GM18517 (cell line): ENCODE data around the gene KIF16B.

Source experiments
- ATAC-seq: cut with Tn5 transposase; IDR thresholded peaks from one replicate; pipeline ENCODE4 v1.9.1; 2021; ENCODE audit warnings: mild to moderate bottlenecking, moderate library complexity; ENCODE audit not compliant: unreplicated experiment

Gene KIF16B

DNA sequence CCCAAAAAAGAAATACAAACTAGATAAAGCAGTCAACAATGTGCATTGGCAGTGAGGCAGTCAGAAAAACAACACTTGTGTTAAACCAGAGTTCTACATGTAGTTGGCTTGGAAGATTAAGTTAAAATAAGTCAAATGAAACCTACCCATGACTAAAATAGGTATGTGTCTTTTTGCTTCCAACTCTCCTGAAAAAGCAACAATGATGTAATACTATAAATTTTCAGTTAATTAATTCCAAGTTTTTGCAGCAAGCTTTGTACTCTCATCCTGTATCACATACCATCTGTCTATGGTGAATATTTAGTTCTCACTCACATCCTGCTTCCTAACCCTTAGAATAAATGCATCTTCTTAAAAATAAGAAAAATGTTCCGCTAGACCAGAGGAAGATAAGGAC is 261.5 kb downstream of the KIF16B start:
- no peak for ATAC-seq

DNA sequence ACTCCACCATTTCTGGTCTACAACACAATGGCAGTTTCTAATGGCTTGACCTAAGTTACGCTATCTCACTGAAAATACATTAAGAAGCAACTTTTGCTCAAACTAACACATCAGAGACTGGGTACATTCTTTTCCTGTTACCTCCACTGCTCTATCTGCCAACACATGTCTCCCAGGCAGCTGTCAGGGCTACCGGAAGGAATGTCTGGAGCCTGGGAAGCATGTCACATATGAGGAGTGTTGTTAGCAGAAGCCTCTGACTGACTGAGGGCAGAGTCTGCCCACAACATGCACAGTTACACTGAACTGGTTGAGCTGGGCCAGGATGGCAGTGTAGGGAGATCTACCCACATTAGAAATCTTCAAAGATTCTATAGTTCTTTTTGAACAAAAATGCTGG is 264.5 kb downstream of the KIF16B start:
- no peak for ATAC-seq

DNA sequence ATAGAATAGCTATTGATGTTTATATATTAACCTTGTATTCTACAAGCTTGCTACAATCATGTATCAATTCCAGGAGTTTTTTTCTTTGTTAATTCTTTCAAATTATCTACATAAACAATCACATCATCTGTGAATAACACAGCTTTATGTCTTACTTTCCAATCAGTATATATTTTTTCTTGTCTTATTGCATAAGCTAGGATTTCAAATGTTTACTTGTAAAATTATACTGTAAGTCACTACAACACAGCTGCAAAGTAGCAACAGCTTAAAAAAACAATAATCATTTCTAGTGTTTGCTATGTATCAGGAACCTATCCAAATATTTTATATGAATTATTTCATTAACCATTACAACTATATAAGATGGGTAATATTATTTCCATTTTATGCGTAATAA is 270.4 kb downstream of the KIF16B start:
- ATAC-seq, result no peak

DNA sequence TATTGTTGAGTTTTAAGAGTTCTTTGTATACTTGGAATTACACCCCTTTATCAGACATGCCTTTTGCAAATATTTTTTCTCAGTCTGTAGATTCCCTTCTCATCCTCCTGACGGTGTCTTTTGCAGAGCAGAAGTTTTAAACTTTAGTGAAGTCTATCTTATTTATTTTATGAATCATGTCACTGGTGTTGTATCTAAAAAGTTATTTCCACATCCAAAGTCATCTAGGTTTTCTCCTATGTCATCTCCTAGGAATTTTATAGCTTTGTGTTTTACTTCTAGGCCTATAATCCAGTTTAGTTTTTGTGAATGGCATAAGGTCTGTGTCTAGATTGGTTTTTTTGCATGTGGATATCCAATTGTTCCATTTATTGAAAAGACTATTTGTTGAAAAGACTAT is 271.3 kb downstream of the KIF16B start:
- ATAC-seq, result no peak

DNA sequence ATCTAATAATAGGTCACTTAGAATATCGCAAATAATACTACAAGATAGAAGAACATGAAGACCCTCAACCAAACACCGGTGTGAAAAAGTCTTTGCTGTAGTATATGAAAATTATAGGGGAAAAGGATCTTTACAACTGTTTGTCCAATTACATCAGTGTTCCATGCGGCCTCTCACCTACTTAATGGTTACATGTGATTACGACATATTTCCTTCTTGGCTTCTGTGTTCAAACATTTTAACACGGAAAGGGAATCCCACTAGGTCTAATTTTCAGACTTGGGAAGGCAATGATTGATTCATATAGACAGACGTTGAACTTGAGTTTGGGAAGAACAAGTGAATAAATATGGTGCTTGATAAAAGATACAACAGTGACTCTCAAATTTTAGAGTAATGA is 273.4 kb downstream of the KIF16B start:
- no peak for ATAC-seq

DNA sequence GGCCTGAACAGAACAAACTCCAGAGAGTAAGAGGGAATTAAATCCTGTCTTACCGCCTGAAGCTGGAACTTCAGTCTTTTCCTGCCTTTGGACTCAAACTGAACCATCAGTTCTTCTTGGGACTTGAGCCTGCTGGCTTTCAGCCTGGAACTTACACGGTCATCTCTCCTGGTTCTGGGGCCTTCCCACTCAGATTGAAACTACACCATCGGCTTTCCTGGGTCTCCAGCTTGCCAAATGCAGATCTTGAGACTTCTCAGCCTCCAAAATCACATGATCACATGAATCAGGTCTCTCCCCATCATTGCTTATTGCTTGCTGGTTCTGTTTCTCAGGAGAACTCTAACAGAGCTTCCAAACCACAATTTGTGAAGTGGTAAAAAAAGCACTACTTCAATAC is 276.3 kb downstream of the KIF16B start:
- ATAC-seq, result no peak

DNA sequence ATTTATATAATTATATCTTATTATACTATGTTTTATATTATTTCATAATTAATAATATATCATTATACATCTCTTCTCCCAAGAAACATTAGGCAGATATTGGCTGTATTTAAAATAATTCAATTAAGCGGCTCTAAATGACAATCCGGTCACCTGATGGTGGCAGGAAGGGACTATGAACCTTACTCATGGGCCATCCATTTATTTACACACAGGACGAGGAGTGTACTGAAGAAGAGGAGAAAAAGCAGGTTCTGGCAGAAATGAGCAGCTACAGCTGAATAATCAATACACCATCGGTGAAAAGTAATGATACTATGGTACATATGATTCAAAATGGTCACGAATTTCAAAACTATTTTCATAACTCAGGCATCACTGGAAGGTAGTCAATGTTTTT is 277.7 kb downstream of the KIF16B start:
- ATAC-seq, result no peak

DNA sequence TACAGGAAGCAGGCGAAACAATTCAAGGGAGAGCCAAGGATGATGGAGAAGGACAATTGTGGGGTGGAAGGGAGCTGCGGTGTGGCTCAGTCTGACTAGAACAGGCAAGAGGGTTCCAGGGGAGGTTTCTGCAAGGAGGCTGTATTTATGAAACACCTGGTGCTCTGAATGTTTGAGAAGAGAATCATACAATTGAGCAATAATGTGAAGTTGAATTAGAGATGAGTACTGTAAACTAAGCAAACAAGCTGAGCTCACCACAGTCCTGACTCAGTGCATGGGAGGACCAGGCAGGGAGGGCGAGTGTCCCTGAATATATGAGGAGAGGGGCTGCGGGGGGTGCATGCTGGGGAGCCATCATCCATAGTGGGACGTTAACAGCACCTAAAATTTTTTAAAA is 279.7 kb downstream of the KIF16B start:
- ATAC-seq, result no peak

DNA sequence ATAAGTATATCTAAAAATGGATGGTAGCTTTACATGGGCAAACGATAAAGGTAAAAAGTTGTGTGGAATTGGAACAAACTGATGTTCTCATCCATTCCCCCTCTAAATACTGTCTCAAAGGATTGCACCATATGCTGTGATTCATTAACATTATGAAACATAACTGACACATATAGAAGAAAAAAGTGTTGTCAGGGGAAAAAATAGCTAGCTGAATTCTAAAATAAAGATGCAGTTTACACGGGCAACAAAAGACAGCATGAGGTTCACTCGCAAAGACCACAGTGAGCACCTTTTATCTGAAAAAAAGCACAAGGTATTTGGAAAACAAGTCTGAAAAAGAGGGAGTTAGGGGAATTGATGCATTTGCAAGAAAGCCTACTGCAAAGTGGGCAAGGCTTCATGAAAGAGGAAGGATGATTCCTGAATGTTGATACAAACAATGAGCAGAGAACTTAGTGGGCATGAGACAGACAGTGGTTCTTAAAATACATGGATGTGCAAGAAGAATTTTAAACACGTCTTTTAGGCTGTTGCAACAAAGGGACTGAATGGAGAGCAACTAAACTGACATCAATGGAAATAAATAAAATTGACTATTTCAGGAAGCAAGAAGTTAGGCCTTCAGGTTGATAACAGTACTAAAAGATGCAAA is 280.9 kb downstream of the KIF16B start:
- ATAC-seq, result no peak

DNA sequence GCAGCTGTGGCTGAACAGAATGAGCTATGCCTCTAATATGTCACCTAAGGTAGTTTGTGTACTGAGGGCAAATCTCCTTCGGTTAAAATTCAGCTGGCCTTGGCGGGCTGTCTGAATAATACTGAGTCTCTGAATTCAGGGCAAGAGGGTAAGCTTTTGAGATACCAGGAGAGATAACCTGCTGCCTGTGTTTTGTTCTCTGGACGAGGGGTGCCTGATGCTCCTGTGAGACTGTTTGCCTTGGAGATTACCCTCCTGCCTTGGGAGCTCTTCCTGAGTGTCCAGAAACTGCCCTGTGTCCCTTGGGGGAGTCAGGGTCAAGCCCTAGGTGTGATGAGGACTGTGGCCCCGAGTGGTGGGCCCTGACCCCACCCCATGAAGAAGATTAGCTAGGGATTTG is 282.9 kb downstream of the KIF16B start:
- no peak for ATAC-seq

DNA sequence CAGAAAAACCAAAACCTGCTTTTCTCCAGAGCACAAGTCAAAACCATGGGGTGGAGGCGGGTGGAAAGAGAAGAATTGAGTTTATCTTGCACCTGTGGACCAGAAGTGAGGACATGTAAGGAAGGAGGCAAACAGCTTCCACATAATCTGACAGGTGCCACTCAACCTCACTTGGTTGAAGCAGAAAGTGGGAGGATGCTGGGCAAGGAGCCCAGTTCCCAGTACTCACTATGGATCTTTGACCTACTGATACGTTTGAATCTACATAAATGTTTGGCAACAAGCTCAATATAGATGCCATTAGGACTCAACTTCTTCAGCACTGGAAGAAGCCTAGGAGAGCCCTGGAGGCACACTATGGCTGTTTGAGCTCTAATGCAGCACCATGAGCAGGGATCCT is 285.5 kb downstream of the KIF16B start:
- ATAC-seq, result no peak

DNA sequence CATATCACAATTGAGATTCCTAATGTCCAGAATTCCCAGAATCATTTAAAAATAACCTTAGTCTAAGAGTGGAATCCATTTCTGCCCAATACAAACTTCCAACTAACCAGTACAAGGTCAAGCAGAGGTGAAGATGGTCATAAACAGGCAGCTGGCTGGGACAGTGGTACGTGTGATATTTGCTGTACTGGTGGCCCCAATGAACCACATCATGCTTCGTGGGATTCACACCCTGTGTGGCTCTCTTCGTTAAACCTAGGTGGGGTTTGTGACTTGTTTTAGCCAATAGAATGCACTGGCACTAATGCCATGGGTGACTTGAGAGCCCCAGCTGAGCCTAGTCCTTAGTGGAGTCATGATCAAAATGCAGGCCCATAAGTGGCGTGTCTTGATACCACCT is 286.6 kb downstream of the KIF16B start:
- ATAC-seq, result no peak

DNA sequence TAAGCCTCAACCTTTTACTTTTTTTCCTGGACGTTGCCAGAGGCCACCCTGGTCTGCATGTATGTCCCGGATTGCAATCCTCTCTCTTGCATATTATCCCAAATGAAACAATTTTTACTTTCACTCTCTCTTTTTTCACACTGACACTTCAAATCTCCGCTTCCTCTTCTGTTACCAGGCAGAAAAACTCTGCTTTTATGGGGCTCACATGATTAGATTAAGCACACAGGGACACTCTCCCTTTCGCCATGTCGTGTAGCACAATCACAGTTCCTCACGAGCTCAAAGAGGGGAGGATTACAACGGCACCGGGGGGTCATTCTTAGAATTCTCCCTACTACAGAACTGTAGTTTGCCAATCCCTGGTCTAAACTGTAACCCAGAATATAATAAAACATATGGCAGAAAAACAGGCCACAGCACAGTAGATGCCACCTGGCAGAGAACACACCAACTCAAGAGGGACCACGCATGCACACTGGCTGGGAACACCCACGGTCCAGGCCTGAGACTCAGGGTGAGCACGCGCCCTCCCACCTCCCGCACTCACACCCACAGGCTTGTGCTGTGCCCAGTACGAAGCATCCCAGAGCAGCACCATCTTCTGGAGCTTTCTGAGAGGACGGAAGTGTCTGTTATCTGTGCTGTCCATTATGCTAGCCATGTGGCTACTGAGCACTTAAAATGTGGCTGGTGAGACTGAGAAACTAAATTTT is 288.7 kb downstream of the KIF16B start:
- ATAC-seq, result no peak

DNA sequence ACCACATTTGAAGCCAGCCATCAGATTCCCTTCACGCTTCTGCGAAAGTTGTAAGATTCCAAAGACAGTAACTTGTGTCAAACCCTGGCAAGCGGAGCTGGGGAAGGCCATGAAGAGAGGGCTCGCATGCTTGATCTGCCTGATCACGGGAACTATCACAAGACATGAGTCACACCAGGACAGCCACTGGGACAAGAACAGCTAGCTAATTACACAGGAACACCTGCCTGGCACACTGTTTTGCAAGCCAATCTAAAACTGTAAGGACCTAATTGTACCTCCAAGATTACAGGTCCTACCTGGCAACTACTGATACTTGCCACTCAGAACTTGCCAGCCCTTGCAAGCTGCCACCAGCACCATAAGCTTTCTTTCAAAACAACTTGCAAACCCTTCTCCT is 289.3 kb downstream of the KIF16B start:
- no peak for ATAC-seq

DNA sequence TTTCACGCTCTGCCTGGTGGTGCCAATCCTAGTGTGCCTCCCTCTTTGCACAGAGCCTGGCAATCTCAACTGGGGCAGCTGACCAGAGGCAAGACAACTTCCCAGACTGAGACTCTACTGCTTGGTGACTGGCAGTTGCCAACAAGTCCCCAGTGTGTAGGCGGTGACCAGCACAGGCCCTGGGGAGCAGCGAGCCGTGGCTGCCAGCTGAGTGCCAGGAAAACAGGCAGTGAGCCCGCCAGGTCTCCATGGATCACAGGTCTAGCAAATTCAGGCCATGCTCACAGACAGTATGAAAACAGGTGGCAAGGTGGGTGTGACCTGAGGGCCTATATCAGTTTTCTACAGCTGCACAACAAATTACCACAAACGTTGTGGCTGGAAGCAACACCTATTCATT is 289.9 kb downstream of the KIF16B start:
- ATAC-seq, result no peak

DNA sequence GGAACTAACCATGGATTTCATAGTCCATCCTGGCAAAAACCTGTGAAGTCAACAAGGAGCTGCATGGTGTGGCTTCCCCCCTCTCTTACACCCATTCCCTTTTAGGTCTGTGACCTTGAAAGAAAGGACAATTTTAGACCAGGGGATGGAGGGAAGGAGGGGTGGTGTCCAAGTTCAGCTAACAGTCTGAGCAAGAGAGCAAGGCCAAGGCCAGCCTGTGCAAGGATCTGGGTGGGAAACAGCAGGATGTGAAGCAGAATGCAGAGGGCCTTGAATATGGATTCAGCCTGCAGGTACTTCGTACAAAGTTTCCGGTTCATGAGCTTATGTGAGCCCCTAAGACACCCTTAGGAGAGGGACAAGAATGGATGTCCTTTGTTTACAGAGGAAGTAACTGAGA is 293.0 kb downstream of the KIF16B start:
- ATAC-seq, result no peak

DNA sequence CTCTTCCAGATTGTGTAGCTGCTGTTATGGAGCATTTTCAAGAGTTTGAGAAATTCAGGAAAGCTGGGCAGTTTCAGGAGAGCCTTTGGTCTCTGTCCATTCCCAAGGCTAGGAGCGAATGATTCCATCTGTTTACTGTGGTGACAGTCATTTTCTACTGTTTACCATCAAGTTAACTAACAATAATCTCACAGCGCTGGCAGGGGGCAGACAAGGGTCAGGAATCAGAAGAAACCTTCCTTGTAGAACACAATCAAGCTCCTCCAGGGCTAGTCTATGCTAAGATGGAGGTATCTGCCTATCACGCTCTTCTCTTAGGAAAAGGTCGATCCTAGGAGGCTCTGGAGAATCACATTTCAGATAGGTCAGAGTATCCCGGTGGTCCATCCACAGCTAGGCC is 293.9 kb downstream of the KIF16B start:
- no peak for ATAC-seq

DNA sequence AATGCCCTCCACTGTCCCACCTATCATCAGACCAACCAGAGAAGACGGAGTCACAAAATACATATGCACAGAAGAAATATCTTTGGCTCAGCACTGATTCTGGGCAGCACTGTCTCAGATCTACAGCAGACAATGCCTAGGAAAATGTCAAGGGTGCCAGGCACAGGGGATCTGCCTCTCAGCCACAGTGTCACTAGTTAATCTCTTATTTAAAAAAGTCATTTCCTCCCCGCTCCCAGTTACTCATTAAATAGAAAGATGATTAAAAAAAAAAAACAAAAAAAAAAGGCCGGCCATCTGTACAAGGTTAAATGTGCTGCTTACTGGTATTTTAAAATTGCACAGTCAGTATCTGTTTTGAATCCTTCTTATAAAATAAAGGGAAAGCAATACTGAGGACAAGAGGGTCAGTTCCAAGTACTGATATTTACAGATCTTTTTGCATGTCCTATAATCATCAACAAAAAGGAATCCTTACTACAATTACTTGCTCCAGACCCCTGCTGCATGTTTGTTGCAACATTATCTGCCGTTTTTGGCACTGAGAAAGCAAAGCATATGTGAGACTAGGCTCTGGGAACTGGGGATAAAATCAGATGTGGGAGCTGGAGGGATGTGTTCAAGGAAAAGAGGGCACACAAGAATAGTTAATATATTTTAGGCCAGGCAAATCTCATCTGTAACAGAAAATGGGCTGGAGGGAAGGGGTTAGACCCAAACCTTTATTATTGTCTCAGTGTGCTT is 299.3 kb downstream of the KIF16B start:
- ATAC-seq, result no peak

DNA sequence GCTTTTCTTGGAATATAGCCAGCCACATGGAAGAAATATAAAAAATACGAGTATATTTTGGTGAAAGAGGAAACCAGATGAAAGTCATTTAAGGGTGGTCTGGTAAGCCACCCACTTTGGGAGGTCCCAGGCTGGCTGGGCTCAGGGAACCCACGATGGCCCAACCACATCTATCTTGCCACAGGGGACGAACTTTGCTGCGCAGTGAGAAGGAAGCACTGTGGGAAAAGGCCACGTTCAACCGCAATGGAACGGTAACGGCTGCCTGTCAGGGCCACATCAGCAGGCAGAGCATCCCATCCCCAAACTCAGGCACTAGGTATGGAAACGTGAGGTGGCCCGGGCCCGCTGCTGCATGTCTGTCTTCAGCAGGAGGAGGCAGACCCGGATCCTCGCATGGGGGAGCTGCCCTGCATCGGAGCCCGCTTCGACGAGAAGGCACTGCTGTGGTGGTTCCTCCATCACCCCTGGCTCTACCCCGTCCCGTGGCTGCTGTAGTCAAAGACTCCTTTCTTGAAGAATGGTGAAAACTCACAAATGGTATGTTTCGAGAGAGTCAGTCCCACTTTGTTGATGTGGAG is 300.4 kb downstream of the KIF16B start:
- no peak for ATAC-seq

DNA sequence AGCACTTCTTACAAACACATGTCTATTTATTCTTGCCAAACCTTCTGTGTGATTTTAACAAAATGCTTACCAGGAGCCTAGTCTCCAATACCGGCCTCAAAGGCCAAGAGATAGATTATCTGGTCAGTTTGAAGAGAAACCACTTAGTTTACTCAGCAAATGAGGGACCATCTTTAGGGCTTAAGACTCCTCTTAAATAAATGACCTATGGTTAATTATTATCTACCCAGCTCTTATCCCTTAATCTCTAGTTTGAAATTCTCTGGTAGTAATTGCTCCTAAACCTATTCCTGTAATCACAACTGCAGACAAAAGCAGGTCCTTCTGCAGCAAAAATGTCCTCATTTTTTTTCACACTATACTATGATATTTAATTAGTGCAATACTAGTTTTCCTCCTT is 301.8 kb downstream of the KIF16B start:
- no peak for ATAC-seq

DNA sequence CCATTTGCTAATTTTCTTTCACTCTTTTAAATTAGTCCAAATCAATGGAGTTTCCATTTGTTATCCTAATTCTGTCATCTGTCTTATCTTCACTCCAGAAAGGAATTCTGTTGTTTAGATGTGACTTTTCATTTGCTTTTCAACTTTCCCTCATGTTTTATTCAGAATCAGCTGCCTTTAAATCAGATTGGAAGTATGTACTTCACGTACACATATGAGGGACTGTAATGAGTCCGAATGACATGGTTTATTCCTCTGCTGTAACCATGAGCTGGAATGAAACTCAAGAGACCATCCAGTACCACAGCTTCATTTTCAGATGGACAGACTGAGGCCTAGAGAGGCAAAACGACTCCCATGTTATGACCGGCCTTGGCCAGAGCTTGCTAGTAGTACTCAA is 302.3 kb downstream of the KIF16B start:
- no peak for ATAC-seq
